Keratinocyte (primary cell): ENCODE measurements around the gene KIAA1755. TPM values are rescaled to one million over a fixed set of nuclear protein-coding genes. Genes with fewer than 3 reads are reported as not detected.

Experiments
- DNase-seq: peaks from one replicate; pipeline ENCODE4 v3.0.0-alpha.2; 2011; ENCODE audit warnings: low read depth, missing footprints, low spot score
- FAIRE-seq: peaks from 2 replicates; lab custom pipeline; 2011; peaks lifted over from hg19 to GRCh38; lab: Jason Lieb, UNC
- H2AFZ ChIP-seq: 2 replicates; pipeline ENCODE4 v1.6.0; 2012; ENCODE audit warnings: low read length, control low read depth, inconsistent platforms; ENCODE audit not compliant: control insufficient read depth
- H3K27ac ChIP-seq: 2 replicates; pipeline ENCODE4 v1.5.1; 2011; ENCODE audit warnings: low read length; ENCODE audit not compliant: control insufficient read depth, insufficient read depth
- H3K27me3 ChIP-seq: 3 replicates; pipeline ENCODE4 v1.6.0; 2011; ENCODE audit warnings: low read length; ENCODE audit not compliant: control insufficient read depth, insufficient read depth; ENCODE audit errors: extremely low read depth
- H3K36me3 ChIP-seq, 2 experiments: 2 replicates in 1 of 2; 3 replicates in 1 of 2; pipeline ENCODE4 v1.5.1; 2011; ENCODE audit warnings: low read length in 2 of 2, mild to moderate bottlenecking in 1 of 2; ENCODE audit not compliant: control insufficient read depth in 2 of 2, insufficient read depth in 2 of 2; ENCODE audit errors: extremely low read depth in 1 of 2
- H3K4me1 ChIP-seq: 3 replicates; pipeline ENCODE4 v1.5.1; 2011; ENCODE audit warnings: low read length; ENCODE audit not compliant: control insufficient read depth, insufficient read depth; ENCODE audit errors: extremely low read depth
- H3K4me2 ChIP-seq: 3 replicates; pipeline ENCODE4 v1.6.0; 2011; ENCODE audit warnings: low read depth, low read length; ENCODE audit not compliant: control insufficient read depth, insufficient read depth; ENCODE audit errors: extremely low read depth
- H3K4me3 ChIP-seq, 3 experiments: fragments of 200-600 bp in 1 of 3; sonication (generic) in 1 of 3; 2 replicates in 2 of 3; 3 replicates in 1 of 3; pipeline ENCODE4 v1.5.1; 2011 to 2016; ENCODE audit warnings: low read length in 3 of 3, mild to moderate bottlenecking in 3 of 3, control low read depth in 2 of 3, inconsistent platforms in 1 of 3, low read depth in 1 of 3, mixed read lengths in 1 of 3, mixed run types in 1 of 3, moderate library complexity in 1 of 3; ENCODE audit not compliant: control insufficient read depth in 2 of 3, insufficient read depth in 2 of 3; ENCODE audit errors: extremely low read depth in 1 of 3
- H3K79me2 ChIP-seq: 2 replicates; pipeline ENCODE4 v1.6.0; 2012; ENCODE audit warnings: low read length; ENCODE audit not compliant: control insufficient read depth, insufficient read depth
- H3K9ac ChIP-seq: 3 replicates; pipeline ENCODE4 v1.6.0; 2011; ENCODE audit warnings: low read length; ENCODE audit not compliant: control insufficient read depth, insufficient read depth; ENCODE audit errors: extremely low read depth
- H3K9me1 ChIP-seq: 3 replicates; pipeline ENCODE4 v1.6.0; 2011; ENCODE audit warnings: low read length; ENCODE audit not compliant: control insufficient read depth, insufficient read depth; ENCODE audit errors: extremely low read depth
- H3K9me3 ChIP-seq: 2 replicates; pipeline ENCODE4 v1.5.1; 2012; ENCODE audit warnings: low read depth, low read length; ENCODE audit not compliant: control insufficient read depth
- H4K20me1 ChIP-seq: 3 replicates; pipeline ENCODE4 v1.6.0; 2011; ENCODE audit warnings: low read length; ENCODE audit not compliant: control insufficient read depth, insufficient read depth; ENCODE audit errors: extremely low read depth
- CTCF ChIP-seq, 3 experiments: IDR thresholded peaks in 1 of 3; conservative IDR thresholded peaks in 1 of 3; optimal IDR thresholded peaks in 1 of 3; 2 replicates in 2 of 3; 3 replicates in 1 of 3; pipeline versions ENCODE3 to v1.5.1; 2011; ENCODE audit warnings: low read length in 3 of 3, mild to moderate bottlenecking in 3 of 3, moderate library complexity in 2 of 3, control low read depth in 1 of 3, inconsistent platforms in 1 of 3; ENCODE audit not compliant: insufficient read depth in 2 of 3; ENCODE audit errors: extremely low read depth in 1 of 3
- EZH2 ChIP-seq: IDR thresholded peaks from one replicate; pipeline ENCODE4 v1.6.1; 2012; ENCODE audit warnings: inconsistent platforms, mild to moderate bottlenecking, low read length, moderate library complexity
- dilution Hi-C: fragments of 300-500 bp; cut with MboI; formaldehyde crosslinking; loops from one replicate; pipeline ENCODE4 v1.7.0; 2020; ENCODE audit warnings: low sequenced_read_pairs; ENCODE audit not compliant: extremely low pct_ligation_motif_present
- polyA plus RNA-seq, 5 experiments: library from polyadenylated mRNA; depleted of rRNA in 3 of 5; stranded (reverse) in 3 of 5; stranded (forward) in 1 of 5; unstranded in 1 of 5; fragments of >200 nt; gene quantifications; 1 replicate in 1 of 5; 2 replicates in 3 of 5; 3 replicates in 1 of 5; pipeline versions ENCODE4 v1.2.1 to v1.2.3, GENCODE V29; 2011 to 2012; ENCODE audit warnings: missing spikeins in 2 of 5, low read depth in 1 of 5, low replicate concordance in 1 of 5

KIAA1755 gene
- polyA plus RNA-seq, 1 donor (not counting 4 experiments of a cell fraction or from before 2014, with no cell fraction given) = not detected

GRCh38 chr20:38246357-38247165, 14.0 kb downstream of the KIAA1755 start:
- Histone ChIP-seq H3K36me3 (no peaks in the 10 kb centered on the region), H3K4me3 (no peak overlapping the region), H3K9me1 (no peaks in the 10 kb centered on the region), H3K4me1 (no peaks in the 10 kb centered on the region), H3K79me2 (no peaks in the 10 kb centered on the region), H4K20me1 (no peaks in the 10 kb centered on the region), H3K27ac (no peak overlapping the region), H3K27me3 (no peaks in the 10 kb centered on the region), H2AFZ (no peak overlapping the region), H3K9ac (no peak overlapping the region), H3K9me3 (peaks cover 13% of the 10 kb centered on the region), H3K4me2 (no peak overlapping the region)
- no peak for DNase-seq
- no peak for TF ChIP-seq CTCF (optimal IDR thresholded peaks at IDR 0.05 in 1 of 3, IDR thresholded peaks at IDR 0.05 in 1 of 3, conservative IDR thresholded peaks at IDR 0.05 in 1 of 3; ENCODE audit: extremely low read depth in 1 of 3, insufficient read depth in 2 of 3, low read length in 3 of 3)
- no peak for TF ChIP-seq EZH2
- dilution Hi-C loops = no loop called here
- FAIRE-seq = no peak

GRCh38 chr20:38245753-38246152, 14.8 kb downstream of the KIAA1755 start:
- Histone ChIP-seq H3K27me3 (no peaks in the 10 kb centered on the region), H4K20me1 (no peaks in the 10 kb centered on the region), H3K27ac (no peak overlapping the region), H3K9ac (no peak overlapping the region), H2AFZ (no peak overlapping the region), H3K4me2 (no peak overlapping the region), H3K36me3 (no peaks in the 10 kb centered on the region), H3K9me3 (peaks cover 16% of the 10 kb centered on the region), H3K79me2 (no peaks in the 10 kb centered on the region), H3K4me3 (no peak overlapping the region), H3K4me1 (no peaks in the 10 kb centered on the region), H3K9me1 (no peaks in the 10 kb centered on the region)
- TF ChIP-seq CTCF (optimal IDR thresholded peaks at IDR 0.05 in 1 of 3, IDR thresholded peaks at IDR 0.05 in 1 of 3, conservative IDR thresholded peaks at IDR 0.05 in 1 of 3; ENCODE audit: extremely low read depth in 1 of 3, insufficient read depth in 2 of 3, low read length in 3 of 3) (no peak), EZH2 (no peak)
- FAIRE-seq = no peak
- no peak for DNase-seq
- dilution Hi-C loops = no loop called here
